GM18502 (cell line): Measurements from ENCODE around the gene EVX2.

Experiments used
- ATAC-seq: cut with Tn5 transposase; IDR thresholded peaks from one replicate; pipeline ENCODE4 v1.9.1; 2021; ENCODE audit warnings: mild to moderate bottlenecking; ENCODE audit not compliant: unreplicated experiment, poor library complexity

EVX2 gene

GRCh38 chr2:176085120-176085788 is 1.5 kb upstream of the EVX2 start:
- ATAC-seq = no peak

DNA sequence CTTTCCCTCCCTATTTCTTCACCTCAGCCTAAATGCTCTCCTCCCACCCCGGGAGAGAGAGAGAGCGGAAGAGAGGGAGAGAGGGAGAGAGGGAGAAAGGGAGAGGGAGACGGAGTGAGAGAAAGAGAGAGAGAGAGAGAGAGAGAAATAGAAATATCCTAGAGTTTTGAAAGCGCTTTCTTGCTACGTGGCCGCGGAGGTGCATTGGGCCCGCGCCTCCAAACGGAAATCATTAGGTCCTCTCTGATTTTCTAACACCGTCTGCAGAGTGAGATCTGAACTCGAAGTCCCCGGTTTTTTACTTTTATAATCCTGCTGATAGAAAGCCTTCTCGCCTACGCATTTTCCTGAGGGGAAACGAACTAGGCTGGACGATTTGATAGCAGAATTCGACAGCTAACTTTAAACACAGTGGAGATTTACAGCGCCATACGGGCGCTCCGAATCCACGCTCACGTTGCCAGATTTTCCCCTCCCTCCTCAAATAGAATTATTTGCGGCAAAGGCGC is 903 bp upstream of the EVX2 start:
- no peak for ATAC-seq

GRCh38 chr2:176082824-176083751 is 674 bp downstream of the EVX2 start:
- ATAC-seq = no peak

DNA sequence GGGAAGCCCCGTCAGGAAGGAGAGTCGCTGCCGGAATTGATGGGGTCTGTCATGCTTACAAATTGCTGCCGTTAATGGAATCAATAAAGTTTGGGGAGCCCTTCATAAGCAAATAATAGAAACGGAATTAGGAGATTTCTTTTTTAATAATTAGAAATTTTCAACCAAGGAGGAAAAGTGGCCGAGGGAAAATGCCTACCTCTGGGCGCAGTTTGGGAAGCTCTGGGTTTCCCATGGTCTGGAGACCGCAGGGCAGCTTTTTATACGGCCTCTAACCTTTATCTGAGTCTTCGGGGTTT is 1.3 kb downstream of the EVX2 start:
- ATAC-seq = no peak

GRCh38 chr2:176081837-176082524 is 1.8 kb downstream of the EVX2 start:
- ATAC-seq = no peak

DNA sequence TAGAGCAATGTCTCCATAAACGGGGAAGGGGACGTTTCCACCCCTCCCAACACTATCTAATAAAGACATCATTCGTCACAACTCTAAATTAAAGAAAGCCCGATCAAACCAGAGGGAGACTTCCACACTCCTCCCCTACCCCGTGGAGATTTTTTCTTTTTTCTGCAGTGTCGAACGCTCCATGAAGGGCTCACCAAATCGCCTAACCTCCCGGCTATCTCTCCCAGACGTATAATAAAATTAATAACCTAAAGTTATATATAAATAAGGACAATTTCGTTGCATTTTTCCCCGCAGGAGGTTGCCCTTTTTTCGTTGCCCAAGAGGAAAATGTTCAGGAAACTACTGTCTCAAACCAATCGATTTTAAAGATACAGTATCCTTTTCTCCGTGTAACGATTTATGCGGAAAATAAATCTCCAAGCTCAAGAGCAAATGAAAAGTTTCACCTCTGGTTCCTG is 2.4 kb downstream of the EVX2 start:
- ATAC-seq = no peak

GRCh38 chr2:176080540-176081375 is 3.0 kb downstream of the EVX2 start:
- ATAC-seq = no peak

GRCh38 chr2:176079831-176080539 is 3.8 kb downstream of the EVX2 start:
- no peak for ATAC-seq

DNA sequence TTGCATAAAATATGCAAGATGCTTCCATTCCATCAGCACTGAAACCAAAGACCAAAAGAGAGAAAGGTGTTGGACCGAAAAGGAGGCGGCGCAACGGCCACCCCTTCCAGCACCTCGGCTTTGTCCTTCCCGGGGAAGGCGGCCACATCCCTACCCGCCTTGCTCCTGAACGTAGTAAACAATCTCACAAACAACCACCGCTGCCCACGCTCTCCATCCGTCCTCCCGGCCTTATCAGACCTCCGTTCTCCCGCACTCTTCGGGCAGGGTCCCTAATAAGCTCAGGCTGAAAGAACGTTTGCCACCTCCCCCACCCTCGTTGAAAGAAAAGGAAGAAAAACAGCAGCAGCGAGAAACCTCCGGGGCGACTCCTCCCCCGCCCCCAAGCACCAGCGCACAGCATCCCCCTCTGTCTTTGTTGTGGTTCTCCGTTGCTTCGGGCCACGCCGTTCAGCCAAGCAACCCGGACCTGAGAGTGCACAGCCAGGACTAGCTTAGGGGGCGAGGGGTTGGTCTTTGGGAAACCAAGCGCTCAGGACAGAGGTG is 4.4 kb downstream of the EVX2 start:
- no peak for ATAC-seq

- no peak for ATAC-seq
Measured at GRCh38 chr2:176078541-176079284, 5.0 kb downstream of the EVX2 start.

GRCh38 chr2:176076796-176077195 is 7.0 kb downstream of the EVX2 start:
- no peak for ATAC-seq

- ATAC-seq = no peak
Measured at GRCh38 chr2:176076063-176076462, 7.7 kb downstream of the EVX2 start.

DNA sequence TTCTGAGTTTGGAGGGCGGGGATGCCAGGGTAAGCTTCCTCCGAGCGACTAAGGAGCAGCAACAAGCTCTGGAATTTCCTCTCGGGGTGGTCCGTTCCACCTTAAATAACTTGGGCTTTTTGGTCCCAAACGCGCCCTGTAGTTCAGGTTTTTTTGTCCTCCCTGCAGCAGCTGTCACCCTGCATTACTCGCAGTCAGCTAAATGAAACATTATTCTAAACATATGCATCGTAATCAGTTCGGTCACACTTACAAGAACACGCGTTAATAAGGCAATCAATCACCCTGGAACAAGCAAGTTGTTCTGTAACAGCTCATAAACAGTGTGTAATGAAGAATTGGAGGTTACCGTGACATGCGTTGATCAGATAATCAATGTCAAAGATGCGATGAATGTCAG is 8.3 kb downstream of the EVX2 start:
- ATAC-seq = no peak

GRCh38 chr2:176074919-176075425 is 8.8 kb downstream of the EVX2 start:
- ATAC-seq = no peak

GRCh38 chr2:176072951-176073904 is 10.5 kb downstream of the EVX2 start:
- no peak for ATAC-seq

GRCh38 chr2:176072292-176072669 is 11.5 kb downstream of the EVX2 start:
- no peak for ATAC-seq
